HCT116 (cell line): ENCODE measurements around the gene ZNF521. TPM values are rescaled to one million over a fixed set of nuclear protein-coding genes. Genes with fewer than 3 reads are reported as not detected.

ENCODE experiments used
- ATAC-seq: fragments of 200-7000 bp; cut with Tn5 transposase; 2 replicates; pipeline ENCODE4 v1.9.1; 2020; ENCODE audit warnings: mild to moderate bottlenecking, moderate library complexity
- BruUV-seq: library from RNA; stranded (reverse); fragments of 400-500 nt; replicated peaks from 2 replicates; lab custom pipeline; 2021; lab: Mats Ljungman, UMichigan
- CTCF ChIA-PET: fragments of 300-600 bp; sonication (Branson Sonifier 250); formaldehyde crosslinking; loops from one replicate; lab custom pipeline; 2021; ENCODE audit warnings: antibody characterized with exemption; lab: Charles Lee
- POLR2A ChIA-PET: fragments of 300-600, 350-600 bp; sonication (Branson Sonifier 250); formaldehyde crosslinking; loops from one replicate; lab custom pipeline; 2021; ENCODE audit warnings: antibody characterized with exemption; lab: Charles Lee
- RAD21 ChIA-PET, 2 experiments: fragments of 300-600 bp; sonication (Branson Sonifier 250); formaldehyde crosslinking; loops; one replicate each; lab custom pipeline; 2023; ENCODE audit warnings: low total read pairs in 2 of 2; ENCODE audit not compliant: uncharacterized antibody in 2 of 2, unreplicated experiment in 2 of 2, low non-redundant PET in 1 of 2; lab: Charles Lee
- DNase-seq: peaks from one replicate; pipeline ENCODE4 v3.0.0-alpha.2; 2010; ENCODE audit warnings: low read depth, low spot score
- H2AFZ ChIP-seq: fragments of 200-600 bp; shearing (Covaris generic), sonication (generic); 2 replicates; pipeline ENCODE4 v1.6.1; 2017; ENCODE audit warnings: low read depth, mixed run types, mixed read lengths, antibody characterized with exemption, low read length; ENCODE audit not compliant: poor library complexity, severe bottlenecking
- H3K27ac ChIP-seq: 2 replicates; pipeline ENCODE4 v1.5.1; 2012; ENCODE audit warnings: low read depth, low read length
- H3K27me3 ChIP-seq: fragments of 200-600 bp; sonication (generic); 2 replicates; pipeline ENCODE4 v1.6.1; 2016; ENCODE audit warnings: mixed run types, low read length, mixed read lengths; ENCODE audit not compliant: insufficient read depth
- H3K36me3 ChIP-seq, 2 experiments: fragments of 200-500 bp in 1 of 2; fragments of 200-600 bp in 1 of 2; sonication (Bioruptor generic) in 1 of 2; sonication (generic) in 1 of 2; 2 replicates each; pipeline versions ENCODE4 v1.5.1 to v1.6.1; 2014 to 2016; ENCODE audit warnings: low read length in 2 of 2, inconsistent platforms in 1 of 2, mixed read lengths in 1 of 2, mixed run types in 1 of 2; ENCODE audit not compliant: insufficient read depth in 2 of 2, control insufficient read depth in 1 of 2
- H3K4me1 ChIP-seq, 2 experiments: fragments of 200-600 bp in 1 of 2; sonication (generic) in 1 of 2; 2 replicates each; pipeline versions ENCODE4 v1.5.1 to v1.6.1; 2012 to 2017; ENCODE audit warnings: low read length in 2 of 2, inconsistent platforms in 1 of 2, mild to moderate bottlenecking in 1 of 2, mixed read lengths in 1 of 2, mixed run types in 1 of 2, moderate library complexity in 1 of 2; ENCODE audit not compliant: insufficient read depth in 2 of 2, control insufficient read depth in 1 of 2
- H3K4me2 ChIP-seq: fragments of 200-600 bp; sonication (generic); 2 replicates; pipeline ENCODE4 v1.6.1; 2017; ENCODE audit warnings: mixed run types, low read length, mixed read lengths
- H3K4me3 ChIP-seq, 2 experiments: fragments of 200-600 bp in 1 of 2; sonication (generic) in 1 of 2; replicated peaks in 1 of 2; 2 replicates each; pipeline ENCODE4 v1.5.1; 2011 to 2016; ENCODE audit warnings: low read length in 2 of 2, control low read depth in 1 of 2, low read depth in 1 of 2, mild to moderate bottlenecking in 1 of 2, mixed read lengths in 1 of 2, mixed run types in 1 of 2
- H3K79me2 ChIP-seq: fragments of 200-600 bp; sonication (generic); 2 replicates; pipeline ENCODE4 v1.6.1; 2017; ENCODE audit warnings: mild to moderate bottlenecking, mixed run types, low read length, moderate library complexity, mixed read lengths; ENCODE audit not compliant: insufficient read depth
- H3K9ac ChIP-seq: fragments of 200-600 bp; sonication (generic); 2 replicates; pipeline ENCODE4 v1.6.1; 2016; ENCODE audit warnings: low read length, mixed read lengths
- H3K9me2 ChIP-seq: fragments of 200-600 bp; sonication (generic), shearing (Covaris generic); 2 replicates; pipeline ENCODE4 v1.6.1; 2017; ENCODE audit warnings: mixed run types, mild to moderate bottlenecking, moderate library complexity; ENCODE audit not compliant: insufficient read depth
- H3K9me3 ChIP-seq, 2 experiments: fragments of 200-500 bp in 1 of 2; fragments of 200-600 bp in 1 of 2; sonication (Bioruptor generic) in 1 of 2; sonication (generic) in 1 of 2; 2 replicates each; pipeline ENCODE4 v1.6.1; 2014 to 2017; ENCODE audit warnings: low read length in 2 of 2, mixed read lengths in 2 of 2, inconsistent platforms in 1 of 2, low read depth in 1 of 2, mild to moderate bottlenecking in 1 of 2, mixed run types in 1 of 2, moderate library complexity in 1 of 2; ENCODE audit not compliant: control insufficient read depth in 1 of 2, insufficient read depth in 1 of 2
- H4K20me1 ChIP-seq: fragments of 200-600 bp; sonication (generic), shearing (Covaris generic); 2 replicates; pipeline ENCODE4 v1.6.1; 2017; ENCODE audit warnings: mixed run types, mild to moderate bottlenecking, moderate library complexity; ENCODE audit not compliant: insufficient read depth
- CEBPB ChIP-seq: IDR thresholded peaks from 2 replicates; pipeline ENCODE4 v1.6.1; 2012; ENCODE audit warnings: low read depth
- ELF1 ChIP-seq: IDR thresholded peaks from 2 replicates; pipeline ENCODE4 v1.6.1; 2012; ENCODE audit warnings: low read depth, borderline replicate concordance
- EZH2phosphoT487 ChIP-seq: fragments of 200-600 bp; IDR thresholded peaks from 2 replicates; pipeline ENCODE4 v1.6.1; 2018; ENCODE audit warnings: antibody characterized with exemption, borderline replicate concordance
- FOSL1 ChIP-seq: IDR thresholded peaks from 2 replicates; pipeline ENCODE4 v1.6.1; 2012; ENCODE audit warnings: low read depth
- JUND ChIP-seq: IDR thresholded peaks from 2 replicates; pipeline ENCODE4 v1.6.1; 2012
- POLR2A ChIP-seq: IDR thresholded peaks from 2 replicates; pipeline ENCODE4 v1.7.0; 2011; ENCODE audit warnings: borderline replicate concordance; ENCODE audit not compliant: insufficient read depth, insufficient read length; ENCODE audit errors: extremely low read depth
- POLR2AphosphoS5 ChIP-seq: IDR thresholded peaks from 2 replicates; pipeline ENCODE4 v1.6.1; 2011; ENCODE audit warnings: mild to moderate bottlenecking, low read depth, low read length, moderate library complexity
- SP1 ChIP-seq: IDR thresholded peaks from 2 replicates; pipeline ENCODE4 v1.6.1; 2012; ENCODE audit warnings: low read depth
- SRF ChIP-seq: IDR thresholded peaks from 2 replicates; pipeline ENCODE4 v1.6.1; 2012; ENCODE audit warnings: low read depth
- TCF7L2 ChIP-seq: IDR thresholded peaks from 2 replicates; pipeline ENCODE4 v1.7.0; 2011; ENCODE audit warnings: borderline replicate concordance, inconsistent platforms; ENCODE audit not compliant: insufficient read depth, insufficient read length; ENCODE audit errors: extremely low read depth
- ZFX ChIP-seq: fragments of 450-650 bp; IDR thresholded peaks from 2 replicates; pipeline ENCODE4 v1.6.1; 2017
- ZNF274 ChIP-seq: fragments of 200-500 bp; sonication (Bioruptor generic); IDR thresholded peaks from 2 replicates; pipeline ENCODE4 v1.6.1; 2014; ENCODE audit warnings: mild to moderate bottlenecking, low read depth, low read length, inconsistent platforms
- intact Hi-C: fragments of 100-400 bp; cut with micrococcal nuclease; formaldehyde crosslinking; loops from 2 replicates; pipeline ENCODE4 v1.10.0; 2022
- total RNA-seq: library from RNA; stranded (reverse); gene quantifications from one replicate; pipeline ENCODE4 v1.2.1, GENCODE V29; 2021; ENCODE audit not compliant: unreplicated experiment
- TF ChIP-seq, protein P1 (sequence below): IDR thresholded peaks from 2 replicates; pipeline ENCODE4 v1.6.1; 2012
- TF ChIP-seq, protein P2 (sequence below): IDR thresholded peaks from 2 replicates; pipeline ENCODE4 v1.6.1; 2012

Gene ZNF521
- total RNA-seq, 1 experiment from 2014 or later: 0.10 TPM

DNA sequence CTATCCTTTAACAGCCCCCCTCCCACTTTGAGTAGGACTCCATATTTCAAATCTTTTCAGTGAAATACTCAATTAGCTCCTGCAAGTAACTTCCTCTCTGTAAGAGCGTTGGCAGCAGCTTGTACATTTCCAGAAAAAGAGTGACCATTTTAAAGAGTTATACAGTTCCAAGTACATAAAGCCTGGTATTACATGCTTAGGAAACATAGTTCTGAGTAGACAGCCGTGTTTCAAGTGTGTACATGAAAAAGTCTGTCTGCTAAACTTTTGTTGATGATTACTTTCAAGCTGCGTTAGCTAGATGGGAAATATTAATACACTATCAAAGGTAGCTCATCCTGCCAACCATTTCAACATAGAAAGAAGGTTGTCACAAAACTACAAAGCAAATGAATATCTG is 112.8 kb downstream of the ZNF521 start:
- Histone ChIP-seq H3K36me3 (no peaks in the 10 kb centered on the region), H4K20me1 (no peaks in the 10 kb centered on the region; the same call in 1 of the 2 replicates), H2AFZ (no peak overlapping the region), H3K9me2 (no peaks in the 10 kb centered on the region), H3K4me1 (no peaks in the 10 kb centered on the region), H3K9ac (no peak overlapping the region), H3K4me3 (no peak overlapping the region), H3K9me3 (no peaks in the 10 kb centered on the region), H3K4me2 (no peak overlapping the region), H3K27ac (no peak overlapping the region), H3K79me2 (no peaks in the 10 kb centered on the region), H3K27me3 (no peaks in the 10 kb centered on the region; the same call in 1 of the 2 replicates)
- TF ChIP-seq, protein P1, sequence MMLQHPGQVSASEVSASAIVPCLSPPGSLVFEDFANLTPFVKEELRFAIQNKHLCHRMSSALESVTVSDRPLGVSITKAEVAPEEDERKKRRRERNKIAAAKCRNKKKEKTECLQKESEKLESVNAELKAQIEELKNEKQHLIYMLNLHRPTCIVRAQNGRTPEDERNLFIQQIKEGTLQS: no peak
- TF ChIP-seq EZH2phosphoT487 (no peak), ELF1 (no peak), ZFX (no peak), ZNF274 (no peak), POLR2AphosphoS5 (no peak), FOSL1 (no peak), TCF7L2 (no peak), SRF (no peak), JUND (no peak), CEBPB (no peak), SP1 (no peak), POLR2A (no peak)
- TF ChIP-seq, protein P2, sequence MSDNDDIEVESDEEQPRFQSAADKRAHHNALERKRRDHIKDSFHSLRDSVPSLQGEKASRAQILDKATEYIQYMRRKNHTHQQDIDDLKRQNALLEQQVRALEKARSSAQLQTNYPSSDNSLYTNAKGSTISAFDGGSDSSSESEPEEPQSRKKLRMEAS: no peak
- POLR2A ChIA-PET: no interaction called here
- intact Hi-C loops: no loop called here
- RAD21 ChIA-PET: no interaction called here
- CTCF ChIA-PET: no interaction called here
- DNase-seq (no peak), ATAC-seq (no peak)
- no TSS peak for BruUV-seq
